Measurements from ENCODE around the gene HNRNPH1.

Gene HNRNPH1

DNA sequence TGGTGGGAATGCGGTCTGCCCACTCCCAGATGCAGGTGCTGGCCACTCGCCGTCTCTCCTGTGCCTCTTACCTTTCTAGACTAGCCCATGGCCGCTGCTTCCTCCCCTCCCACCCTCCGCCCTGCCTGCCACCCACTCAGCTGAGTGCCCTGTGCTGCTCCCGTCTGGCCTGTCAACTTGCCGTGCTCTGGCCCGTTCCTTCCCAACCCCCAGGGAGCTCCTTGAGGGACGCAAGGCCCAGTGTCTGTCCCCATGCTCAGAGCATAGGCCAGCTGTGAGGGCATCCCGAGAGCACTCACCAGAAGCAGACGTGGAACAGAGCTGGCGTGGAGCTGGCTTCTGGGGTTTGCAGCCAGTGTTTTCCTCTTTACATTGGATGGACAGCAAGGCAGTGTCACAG, 20.2 kb downstream of the HNRNPH1 start:
- no peak for DNase-seq

DNA sequence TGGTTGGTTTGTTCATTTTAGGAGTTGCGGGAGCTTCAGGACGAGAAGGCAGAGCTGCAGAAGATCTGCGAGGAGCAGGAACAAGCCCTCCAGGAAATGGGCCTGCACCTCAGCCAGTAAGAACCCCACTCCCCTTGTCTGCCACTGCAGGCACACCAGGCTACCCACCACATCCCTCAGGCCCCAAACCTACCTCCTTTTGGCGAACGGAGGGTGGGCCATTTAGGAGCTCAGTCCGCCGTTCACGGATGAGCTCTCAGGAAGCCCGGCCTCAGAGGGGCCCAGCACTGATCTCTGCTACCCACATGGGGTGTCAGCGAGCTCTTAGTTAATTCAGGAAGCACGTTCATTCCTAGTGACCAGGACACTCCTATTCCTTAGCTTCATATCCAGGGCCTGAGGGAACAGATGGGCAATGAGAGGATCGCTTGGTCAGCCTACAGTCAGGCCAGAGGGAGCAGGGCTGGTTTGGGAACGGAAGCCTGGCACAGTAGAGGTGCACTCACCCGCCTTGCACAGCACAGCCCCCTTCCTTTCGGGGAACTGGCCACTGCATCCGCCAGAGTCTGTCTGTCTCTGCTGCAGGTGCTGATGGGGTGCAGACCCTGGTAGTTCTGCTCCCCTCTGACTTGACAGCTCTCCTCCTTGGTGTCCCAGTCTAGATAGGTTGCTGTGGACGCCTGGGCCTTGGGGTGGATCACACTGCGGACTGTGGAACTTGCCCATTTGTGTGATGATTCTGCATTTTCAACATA, 21.4 kb downstream of the HNRNPH1 start:
- no peak for DNase-seq

DNA sequence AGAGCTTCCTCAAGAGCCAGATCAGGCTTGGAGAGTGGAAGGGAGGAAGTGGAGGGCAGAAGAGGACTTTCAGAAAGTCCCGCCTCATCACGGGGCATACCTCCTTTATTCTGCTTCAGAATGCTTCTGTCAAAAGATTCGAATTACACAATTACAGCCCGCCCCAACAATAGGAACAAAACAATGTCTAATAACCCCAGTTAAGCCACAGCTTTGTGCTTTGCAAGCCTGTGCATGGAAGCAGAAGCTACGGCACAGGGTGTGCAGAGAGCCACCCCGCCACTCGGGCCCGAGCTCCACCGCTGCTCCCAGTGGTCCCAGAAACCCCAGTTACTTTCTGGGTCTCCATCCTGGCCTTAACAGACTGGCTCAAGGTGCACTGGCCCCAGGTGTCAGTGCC, 23.5 kb downstream of the HNRNPH1 start:
- no peak for DNase-seq

DNA sequence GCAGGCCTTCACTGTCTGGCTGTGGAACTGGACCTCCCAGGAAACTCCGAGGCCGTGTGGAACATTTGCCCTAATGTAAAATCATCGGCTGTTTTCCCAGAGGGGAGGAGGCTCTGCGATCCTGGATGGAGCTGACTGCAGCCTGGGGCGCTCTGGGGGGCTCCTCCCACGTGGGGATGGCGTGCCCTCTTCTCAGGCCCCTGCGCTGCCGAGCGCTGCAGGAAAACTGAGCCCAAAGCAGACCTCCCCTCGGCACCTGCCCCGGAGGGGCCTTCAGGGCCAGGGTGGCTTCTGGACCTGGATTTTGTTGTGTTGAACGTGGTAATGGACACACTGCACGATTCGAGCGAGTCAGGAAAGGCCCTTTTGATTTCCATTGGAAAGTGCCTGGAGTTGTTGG, 23.9 kb downstream of the HNRNPH1 start:
- no peak for DNase-seq

DNA sequence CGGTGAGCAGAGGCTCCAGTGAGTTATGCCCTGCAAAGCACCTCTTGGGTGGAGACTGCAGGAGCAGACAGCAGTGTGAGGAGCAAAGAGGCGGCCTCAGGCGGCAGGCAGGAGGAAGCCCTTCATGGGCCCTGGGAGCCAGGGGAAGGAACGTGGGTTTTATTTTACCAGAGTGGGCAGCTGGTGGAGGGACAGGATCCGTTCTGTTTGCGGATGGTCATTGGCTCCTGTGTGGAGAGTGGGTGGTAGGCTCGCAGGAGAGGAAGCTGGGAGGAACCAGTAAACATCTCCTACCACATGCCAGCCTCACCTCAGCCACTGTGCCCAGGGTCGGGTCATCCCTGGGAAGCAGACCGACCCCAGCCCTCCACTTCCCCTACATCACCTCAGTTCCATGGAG, 24.4 kb downstream of the HNRNPH1 start:
- no peak for DNase-seq

GRCh38 chr5:179596421-179596820, 27.1 kb downstream of the HNRNPH1 start:
- peak; percentile 42 for DNase-seq

DNA sequence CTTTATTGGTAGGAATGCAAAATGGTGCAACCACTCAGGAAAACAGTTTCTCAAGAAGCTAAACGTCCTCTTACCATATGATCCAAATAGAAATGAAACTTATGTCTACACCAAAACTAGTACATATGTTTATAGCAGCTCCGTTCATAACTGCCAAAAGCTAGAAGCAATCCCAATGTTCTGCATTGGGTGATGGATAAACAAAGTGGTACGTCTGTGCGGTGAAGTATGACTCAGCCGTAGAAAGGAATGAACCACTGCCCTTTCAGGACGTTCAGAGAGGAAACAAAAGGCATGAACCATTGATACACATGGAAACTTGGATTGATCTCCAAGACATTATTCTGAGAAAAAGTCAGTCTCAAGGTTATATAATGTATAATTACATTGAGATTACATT, 27.6 kb downstream of the HNRNPH1 start:
- no peak for DNase-seq

DNA sequence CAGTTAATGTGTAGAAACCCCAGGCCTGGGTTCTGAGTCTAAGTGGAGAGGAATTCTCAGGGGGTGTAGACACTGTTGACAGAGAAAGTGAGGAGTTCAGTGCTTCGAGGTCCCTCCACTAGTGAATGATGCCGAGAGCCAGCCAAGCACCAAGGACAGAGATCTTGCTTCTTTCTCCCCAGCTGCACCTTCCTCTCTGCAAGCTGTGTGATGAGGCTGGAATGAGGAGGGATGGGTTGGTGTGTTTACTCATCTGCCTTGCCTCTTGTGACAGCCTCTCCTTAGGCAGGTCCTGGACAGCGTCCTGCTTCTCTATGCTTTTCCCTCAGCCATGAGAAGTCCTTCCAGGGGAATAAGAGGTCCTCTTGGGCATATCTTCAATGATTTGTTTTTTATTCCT, 35.3 kb downstream of the HNRNPH1 start:
- no peak for DNase-seq

DNA sequence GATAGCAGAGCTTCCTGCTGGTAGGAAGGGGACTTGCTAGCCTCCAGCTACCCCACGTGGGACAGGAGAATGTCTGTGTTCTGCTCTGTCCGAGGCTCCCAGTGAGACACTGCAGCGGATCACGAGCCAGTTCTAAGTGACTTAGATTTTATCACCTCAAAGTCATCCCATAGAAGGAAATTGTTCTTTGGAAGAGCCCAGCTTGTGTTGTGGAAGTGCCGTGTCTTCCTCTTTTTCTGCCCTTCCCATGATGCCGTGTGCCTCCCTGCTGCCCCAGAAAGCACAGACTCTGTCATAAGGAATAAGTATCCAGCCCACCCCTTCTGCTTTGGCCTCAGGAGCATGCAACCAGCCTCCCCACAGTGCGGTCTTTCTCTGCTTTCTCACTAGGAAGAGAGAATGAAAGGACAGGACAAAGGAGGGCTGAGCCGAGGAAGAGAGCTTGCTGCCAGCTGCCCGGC, 37.5 kb downstream of the HNRNPH1 start:
- DNase-seq: no peak

GRCh38 chr5:179577286-179577960, 46.0 kb downstream of the HNRNPH1 start:
- no peak for DNase-seq

DNA sequence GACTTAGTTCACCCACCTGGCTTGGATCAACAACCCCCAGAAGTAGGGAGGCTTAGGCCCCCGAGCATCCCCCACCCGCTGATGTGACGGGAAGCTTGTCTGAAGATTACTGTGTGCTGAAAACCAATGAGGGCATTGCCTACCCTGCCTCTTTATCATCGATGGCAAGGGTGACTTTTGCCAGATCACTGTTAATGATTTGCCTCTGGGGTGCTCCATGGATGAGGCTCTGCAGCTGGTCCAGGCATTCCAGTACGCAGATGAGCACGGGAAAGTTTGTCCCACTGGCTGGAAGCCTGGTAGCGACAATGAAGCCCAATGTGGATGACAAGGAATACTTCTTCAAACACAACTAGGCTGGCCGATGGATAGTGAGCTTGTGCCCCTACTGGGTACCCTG, 51.1 kb downstream of the HNRNPH1 start:
- no peak for DNase-seq

DNA sequence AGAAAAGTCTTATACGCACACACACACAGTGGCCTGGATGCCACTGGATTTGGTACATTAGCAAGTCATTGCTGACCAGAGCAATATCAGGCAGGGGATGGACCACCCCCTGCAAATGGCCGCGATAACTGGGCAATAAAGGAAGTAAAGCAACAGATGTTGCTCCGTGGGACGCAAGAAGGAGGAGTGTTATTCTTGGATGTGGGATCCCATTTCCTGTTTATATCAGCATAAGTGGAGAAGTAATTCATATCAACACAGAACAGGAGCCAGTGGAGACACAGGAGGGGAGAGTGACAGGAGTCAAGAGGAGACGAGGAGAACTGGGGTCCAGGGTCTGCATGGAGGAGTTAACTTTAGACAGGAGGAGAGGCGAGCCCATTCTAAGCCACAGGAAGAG, 54.8 kb downstream of the HNRNPH1 start:
- DNase-seq: no peak

- DNase-seq: no peak
These were observed 58.9 kb downstream of the HNRNPH1 start for GRCh38 chr5:179564526-179564925.
